Osteoblast (primary cell): ENCODE results near the gene PROKR2. TPM values are rescaled to one million over a fixed set of nuclear protein-coding genes. Genes with fewer than 3 reads are reported as not detected.

Experiments
- DNase-seq: peaks from one replicate; pipeline ENCODE4 v3.0.0; 2011; ENCODE audit warnings: low spot score, mixed read lengths; ENCODE audit not compliant: insufficient read length; ENCODE audit errors: missing footprints
- H2AFZ ChIP-seq: 2 replicates; pipeline ENCODE4 v1.6.0; 2011; ENCODE audit warnings: mild to moderate bottlenecking, low read length
- H3K27ac ChIP-seq: 2 replicates; pipeline ENCODE4 v1.5.1; 2011; ENCODE audit warnings: mild to moderate bottlenecking, low read depth, low read length, moderate library complexity
- H3K27me3 ChIP-seq: 2 replicates; pipeline ENCODE4 v1.6.0; 2012; ENCODE audit warnings: mild to moderate bottlenecking, control low read depth, inconsistent platforms, low read length, moderate library complexity; ENCODE audit not compliant: insufficient read depth
- H3K36me3 ChIP-seq: 2 replicates; pipeline ENCODE4 v1.5.1; 2011; ENCODE audit warnings: mild to moderate bottlenecking, low read length, control low read depth, moderate library complexity; ENCODE audit not compliant: insufficient read depth
- H3K4me1 ChIP-seq: 2 replicates; pipeline ENCODE4 v1.5.1; 2011; ENCODE audit warnings: mild to moderate bottlenecking, low read length, control low read depth, moderate library complexity; ENCODE audit not compliant: insufficient read depth
- H3K4me2 ChIP-seq: 2 replicates; pipeline ENCODE4 v1.6.0; 2011; ENCODE audit warnings: mild to moderate bottlenecking, low read length; ENCODE audit not compliant: insufficient read depth
- H3K4me3 ChIP-seq: fragments of 200-600 bp; sonication (generic); 3 replicates; pipeline ENCODE4 v1.5.1; 2012; ENCODE audit warnings: mild to moderate bottlenecking, low read length, inconsistent platforms; ENCODE audit not compliant: insufficient read depth
- H3K79me2 ChIP-seq: 2 replicates; pipeline ENCODE4 v1.6.0; 2012; ENCODE audit warnings: mild to moderate bottlenecking, low read length, control low read depth, inconsistent platforms; ENCODE audit not compliant: insufficient read depth
- H3K9me3 ChIP-seq: 2 replicates; pipeline ENCODE4 v1.5.1; 2011; ENCODE audit warnings: low read depth, low read length, control low read depth
- H4K20me1 ChIP-seq: 2 replicates; pipeline ENCODE4 v1.6.0; 2012; ENCODE audit warnings: mild to moderate bottlenecking, low read length, control low read depth; ENCODE audit not compliant: insufficient read depth
- CTCF ChIP-seq: IDR thresholded peaks from 2 replicates; pipeline ENCODE4 v1.5.1; 2011; ENCODE audit warnings: mild to moderate bottlenecking, low read depth, low read length, moderate library complexity; ENCODE audit errors: extremely low read depth
- total RNA-seq: library from RNA; depleted of rRNA; stranded (reverse); fragments of >200 nt; gene quantifications from 2 replicates; pipeline ENCODE4 v1.2.3, GENCODE V29; 2012

Gene PROKR2
- total RNA-seq, 1 donor: not detected

GRCh38 chr20:5313916-5314315 lies 2.8 kb downstream of the PROKR2 start:
- H3K4me1 ChIP-seq: no peaks in the 10 kb centered on the region
- H3K4me3 ChIP-seq: no peak overlapping the region
- peaks cover under 1% of the 10 kb centered on the region for H3K9me3 ChIP-seq
- no peak overlapping the region for H2AFZ ChIP-seq
- peaks cover 31% of the 10 kb centered on the region for H3K27me3 ChIP-seq
- no peaks in the 10 kb centered on the region for H3K36me3 ChIP-seq
- DNase-seq: no peak
- no peaks in the 10 kb centered on the region for H4K20me1 ChIP-seq
- H3K4me2 ChIP-seq: no peak overlapping the region
- no peak overlapping the region for H3K27ac ChIP-seq
- no peak for TF ChIP-seq CTCF
- no peaks in the 10 kb centered on the region for H3K79me2 ChIP-seq

- Histone ChIP-seq H3K79me2 (no peaks in the 10 kb centered on the region), H3K27ac (no peak overlapping the region), H3K27me3 (peaks cover 25% of the 10 kb centered on the region), H3K9me3 (peaks cover 4% of the 10 kb centered on the region), H3K36me3 (no peaks in the 10 kb centered on the region), H3K4me2 (no peak overlapping the region), H3K4me3 (no peak overlapping the region), H4K20me1 (no peaks in the 10 kb centered on the region), H2AFZ (no peak overlapping the region), H3K4me1 (no peaks in the 10 kb centered on the region)
- no peak for TF ChIP-seq CTCF
- DNase-seq: no peak
Measured at GRCh38 chr20:5312518-5312917, 4.2 kb downstream of the PROKR2 start.

GRCh38 chr20:5309971-5310370 lies 6.8 kb downstream of the PROKR2 start:
- no peak overlapping the region for H3K4me2 ChIP-seq
- H3K4me1 ChIP-seq: no peaks in the 10 kb centered on the region
- H2AFZ ChIP-seq: no peak overlapping the region
- no peak for TF ChIP-seq CTCF
- H3K4me3 ChIP-seq: no peak overlapping the region
- H3K9me3 ChIP-seq: peaks cover 4% of the 10 kb centered on the region
- H3K27ac ChIP-seq: no peak overlapping the region
- H3K79me2 ChIP-seq: no peaks in the 10 kb centered on the region
- no peak for DNase-seq
- no peaks in the 10 kb centered on the region for H4K20me1 ChIP-seq
- H3K27me3 ChIP-seq: no peaks in the 10 kb centered on the region
- H3K36me3 ChIP-seq: no peaks in the 10 kb centered on the region

GRCh38 chr20:5298811-5299210 lies 17.9 kb downstream of the PROKR2 start:
- Histone ChIP-seq H3K9me3 (no peaks in the 10 kb centered on the region), H3K4me3 (no peak overlapping the region), H3K4me1 (no peaks in the 10 kb centered on the region), H3K4me2 (no peak overlapping the region), H2AFZ (no peak overlapping the region), H3K36me3 (no peaks in the 10 kb centered on the region), H4K20me1 (no peaks in the 10 kb centered on the region), H3K79me2 (no peaks in the 10 kb centered on the region), H3K27me3 (peaks cover 19% of the 10 kb centered on the region), H3K27ac (no peak overlapping the region)
- DNase-seq: no peak
- TF ChIP-seq CTCF: no peak
